Kasumi-1 (cell line): ENCODE measurements around the gene TOP3A.
A peak's percentile ranks its signal among the peaks of the same experiment; 100 is the strongest.
"Not testable (repeated sequence)": the region's sequence is repeated elsewhere in the genome, so short reads cannot be mapped to it uniquely, and the experiment has no call there.

ENCODE experiments used
- DNase-seq, 2 experiments: peaks; one replicate each; lab custom pipeline; 2025; lab: John Stamatoyannopoulos, UW

Gene TOP3A

GRCh38 chr17:18323507-18324139, 8.8 kb upstream of the TOP3A start:
- no peak for DNase-seq

DNA sequence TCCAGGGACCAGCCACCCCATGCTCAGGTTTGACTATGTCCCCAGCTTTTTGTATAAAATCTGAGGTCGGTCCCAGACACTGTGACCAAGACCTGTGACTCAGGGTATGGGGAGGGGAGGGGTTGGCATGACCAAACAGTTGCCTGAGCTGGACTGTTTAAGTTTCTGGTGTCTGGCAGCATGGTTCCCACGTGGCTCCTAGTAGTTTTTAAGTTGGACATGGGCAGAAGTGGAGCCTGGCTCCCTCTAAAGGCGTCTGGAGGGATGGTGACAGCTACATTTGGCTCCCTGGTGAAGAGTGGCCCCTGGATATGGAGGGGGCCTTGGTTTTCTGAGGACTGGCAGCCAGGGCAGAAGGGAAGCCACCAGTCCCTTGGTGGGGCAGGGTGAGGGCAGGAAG, 8.2 kb upstream of the TOP3A start:
- peak; percentile 1 to 7 for DNase-seq

- DNase-seq: no peak
Measured at GRCh38 chr17:18322522-18322921, 7.7 kb upstream of the TOP3A start.

GRCh38 chr17:18321309-18321708, 6.5 kb upstream of the TOP3A start:
- DNase-seq: no peak

DNA sequence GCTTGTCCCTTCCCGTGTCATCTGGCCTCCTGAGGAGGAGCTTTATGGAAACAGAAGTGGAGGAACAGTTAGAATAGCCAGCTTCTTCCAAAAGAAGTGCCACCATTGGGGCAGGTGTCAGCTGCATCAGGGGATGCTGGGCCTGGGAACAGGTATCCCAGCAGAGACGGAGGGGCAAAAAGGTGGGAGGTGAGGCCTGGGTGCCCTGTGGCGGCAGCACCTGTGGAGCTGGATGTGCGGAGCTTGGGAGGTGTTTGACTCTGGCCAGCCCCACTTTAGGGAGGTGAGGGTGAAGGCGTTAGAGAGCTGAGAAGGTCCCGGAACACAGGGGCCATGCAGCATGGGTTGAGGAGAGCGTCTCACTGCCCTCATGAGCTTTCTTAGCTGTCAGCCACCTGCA, 5.5 kb upstream of the TOP3A start:
- DNase-seq: no peak

- peak; percentile 17 to 36 for DNase-seq
Measured at GRCh38 chr17:18319604-18320256, 4.9 kb upstream of the TOP3A start.

GRCh38 chr17:18318771-18319450, 4.1 kb upstream of the TOP3A start:
- DNase-seq: no peak

- DNase-seq: no peak
Measured at GRCh38 chr17:18318117-18318516, 3.3 kb upstream of the TOP3A start.

DNA sequence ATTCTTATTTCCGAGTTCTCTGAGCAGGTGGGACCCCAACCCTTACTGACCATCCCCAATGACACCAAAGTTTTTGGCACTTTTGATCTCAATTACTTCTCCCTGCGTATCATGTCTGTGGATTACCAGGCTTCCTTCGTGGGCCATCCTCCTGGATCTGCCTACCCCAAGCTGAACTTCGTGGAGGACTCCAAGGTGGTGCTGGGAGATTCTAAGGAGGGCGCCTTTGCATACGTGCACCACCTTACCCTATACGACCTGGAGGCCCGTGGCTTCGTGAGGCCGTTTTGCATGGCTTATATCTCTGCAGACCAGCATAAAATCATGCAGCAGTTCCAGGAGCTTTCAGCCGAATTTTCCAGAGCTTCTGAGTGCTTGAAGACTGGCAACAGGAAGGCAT, 1.2 kb upstream of the TOP3A start:
- no peak for DNase-seq

GRCh38 chr17:18315562-18315922, 748 bp upstream of the TOP3A start:
- DNase-seq: peak in 1 of 2 experiments; percentile 4

DNA sequence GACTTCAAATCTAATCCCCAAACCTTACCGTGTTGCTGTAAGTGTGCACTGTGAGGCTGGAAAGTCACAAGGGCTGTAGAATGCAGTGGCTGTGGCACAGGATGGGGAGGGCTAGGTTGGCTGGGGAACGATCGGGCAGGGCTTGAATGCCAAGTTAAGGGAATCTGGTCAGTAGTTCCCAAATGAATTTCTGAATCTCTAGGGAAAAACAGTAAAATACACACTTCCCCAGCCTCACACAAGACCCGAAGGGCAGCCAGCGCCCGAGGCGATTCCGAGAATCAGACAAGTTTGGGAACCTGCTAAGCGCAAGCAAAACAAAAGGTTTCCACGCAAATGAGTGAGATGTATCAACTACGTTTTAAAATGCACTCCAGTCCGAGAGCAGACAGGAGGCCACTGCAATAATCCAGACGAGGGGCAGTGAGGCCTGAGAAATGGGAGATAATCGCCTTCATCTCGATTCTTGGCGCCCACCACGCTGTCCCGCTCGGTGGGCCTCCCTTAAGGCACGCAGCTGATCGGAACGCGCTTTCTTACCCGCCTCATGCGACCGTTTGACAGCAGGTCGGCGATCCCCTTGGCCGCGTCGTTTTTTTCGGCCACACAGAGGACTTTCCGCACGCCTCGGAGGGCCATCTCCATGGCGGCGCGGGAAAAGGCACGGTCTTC, 599 bp downstream of the TOP3A start:
- no peak for DNase-seq

DNA sequence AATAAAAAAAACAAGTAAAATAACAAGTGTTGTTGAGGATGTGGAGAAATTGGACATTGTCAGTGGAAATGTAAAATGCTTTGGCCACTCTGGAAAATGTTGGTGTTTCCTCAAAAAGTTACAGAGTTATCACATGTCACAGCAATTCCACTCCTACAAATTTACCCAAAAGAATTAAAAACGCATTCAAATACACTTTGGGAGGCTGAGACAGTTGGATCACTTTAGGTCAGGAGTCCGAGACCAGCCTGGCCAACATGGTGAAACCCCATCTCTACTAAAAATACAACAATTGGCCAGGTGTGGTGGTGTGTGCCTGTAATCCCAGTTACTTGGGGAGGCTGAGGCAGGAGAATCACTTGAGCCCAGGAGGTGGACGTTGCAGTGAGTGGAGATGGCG, 5.6 kb downstream of the TOP3A start:
- DNase-seq: no peak

DNA sequence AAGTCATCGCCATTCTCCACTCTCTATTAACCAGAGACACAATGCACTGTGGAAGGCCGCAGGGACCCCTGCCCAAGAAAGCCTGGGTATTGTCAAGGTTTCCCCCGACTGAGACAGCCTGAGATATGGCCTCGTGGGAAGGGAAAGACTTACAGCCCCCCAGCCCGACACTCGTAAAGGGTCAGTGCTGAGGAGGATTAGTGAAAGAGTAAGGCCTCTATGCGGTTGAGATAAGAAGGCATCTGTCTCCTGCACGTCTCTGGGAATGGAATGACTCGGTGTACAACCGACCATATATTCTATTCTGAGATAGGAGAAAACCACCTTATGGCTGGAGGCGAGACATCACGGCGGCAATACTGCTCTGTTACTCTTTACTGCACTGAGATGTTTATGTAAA, 11.6 kb downstream of the TOP3A start:
- DNase-seq: not testable (repeated sequence)

DNA sequence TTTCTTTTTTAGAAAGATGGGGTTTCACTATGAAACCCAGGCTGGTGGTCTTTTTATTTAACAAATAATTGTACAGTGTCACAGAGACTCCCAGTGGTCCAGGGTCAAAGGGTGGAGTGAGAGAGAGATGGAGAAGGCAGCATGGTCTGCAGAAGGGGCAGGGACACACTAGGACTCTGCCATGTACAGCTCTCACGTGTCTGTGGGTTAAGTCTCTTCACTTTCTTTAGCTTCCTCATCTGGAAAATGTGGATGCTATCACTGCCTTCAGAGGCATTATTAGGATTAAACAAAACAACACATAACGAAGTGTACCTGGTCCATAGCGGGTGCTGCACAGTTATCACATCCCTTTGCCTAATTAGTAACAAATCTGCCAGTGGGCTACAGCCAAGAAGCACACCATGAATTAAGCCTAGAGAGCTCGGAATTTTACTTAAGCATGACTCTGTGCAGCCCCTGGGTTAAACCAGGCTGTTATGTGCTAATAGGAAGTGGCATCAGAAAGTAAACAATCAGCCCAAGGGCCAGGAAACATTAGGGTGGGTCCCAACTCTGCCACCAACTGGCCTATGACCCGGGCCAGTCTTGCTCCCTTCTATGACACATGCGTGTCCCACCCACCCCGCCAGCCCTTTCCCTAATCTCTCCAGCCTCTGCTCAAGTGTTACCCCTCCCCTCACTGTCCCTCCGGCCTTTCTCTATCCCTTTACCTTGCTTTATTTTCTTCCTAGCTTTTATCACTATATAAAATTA, 13.9 kb downstream of the TOP3A start:
- no peak for DNase-seq

- DNase-seq: not testable (repeated sequence)
Measured at GRCh38 chr17:18298061-18298460, 16.7 kb downstream of the TOP3A start.

- DNase-seq: no peak
Measured at GRCh38 chr17:18291718-18292540, 22.9 kb downstream of the TOP3A start.

DNA sequence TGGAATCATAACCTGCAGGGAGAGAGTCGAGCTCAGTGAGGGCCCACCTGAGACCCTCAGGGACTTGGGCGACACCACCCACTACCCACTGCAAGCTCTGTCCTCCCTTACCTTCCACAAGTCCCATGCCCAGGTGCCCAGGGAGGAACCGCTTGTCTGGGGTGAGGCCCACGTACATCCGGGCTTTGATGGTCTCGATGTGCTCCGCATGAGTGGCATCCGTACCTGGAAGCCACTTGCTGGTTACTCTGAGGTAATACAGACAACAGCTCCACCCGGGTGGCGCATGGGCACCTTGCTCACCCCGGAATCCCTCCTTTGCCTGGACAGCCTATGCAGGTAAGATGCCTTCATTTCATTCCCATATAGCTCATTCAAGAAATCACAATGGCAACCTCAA, 29.5 kb downstream of the TOP3A start:
- DNase-seq: no peak

- no peak for DNase-seq
Measured at GRCh38 chr17:18281788-18282187, 33.0 kb downstream of the TOP3A start.

DNA sequence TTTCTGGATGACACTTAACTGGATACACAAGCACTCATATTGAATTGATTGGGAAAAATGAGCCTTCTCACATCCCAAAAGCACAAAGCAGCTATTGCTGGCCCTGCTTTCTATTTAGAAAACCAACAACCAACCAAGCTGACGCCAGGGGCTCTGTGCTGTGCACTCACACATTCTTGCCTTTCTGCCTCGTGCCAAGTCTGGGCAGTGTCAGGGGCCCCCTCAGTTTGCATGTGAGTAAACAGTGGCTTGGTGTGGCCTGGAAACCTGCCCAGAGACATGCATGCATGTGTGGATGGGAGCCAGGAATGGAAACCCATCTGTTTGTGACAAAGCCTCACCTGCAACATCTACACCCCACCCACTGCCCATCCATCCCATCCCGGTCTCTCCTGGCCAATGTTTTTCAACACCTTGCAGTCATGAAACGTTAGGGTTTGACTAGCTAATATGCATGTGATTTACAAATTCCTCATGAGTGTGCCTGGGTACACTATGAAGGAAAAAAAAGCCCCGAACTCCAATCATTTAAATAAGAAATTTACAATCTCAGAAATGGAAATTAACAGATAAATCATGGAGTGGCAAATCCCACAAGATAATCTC, 33.9 kb downstream of the TOP3A start:
- DNase-seq: no peak

GRCh38 chr17:18280249-18280648, 34.5 kb downstream of the TOP3A start:
- DNase-seq: no peak

GRCh38 chr17:18278867-18279266, 35.9 kb downstream of the TOP3A start:
- DNase-seq: no peak
